HCEC 1CT (cell line): ENCODE data around the gene SPP2.

ENCODE experiments used
- DNase-seq: peaks from one replicate; pipeline ENCODE4 v3.0.0-alpha.2; 2017

Gene SPP2

GRCh38 chr2:234050455-234051135 is at the start of gene SPP2:
Gene SPP2 (plus strand): TSS chr2:234050702. CDS start chr2:234050787, 85 bp downstream.
- no peak for DNase-seq

GRCh38 chr2:234001380-234002160 is 48.9 kb upstream of the SPP2 start:
- DNase-seq, result no peak

DNA sequence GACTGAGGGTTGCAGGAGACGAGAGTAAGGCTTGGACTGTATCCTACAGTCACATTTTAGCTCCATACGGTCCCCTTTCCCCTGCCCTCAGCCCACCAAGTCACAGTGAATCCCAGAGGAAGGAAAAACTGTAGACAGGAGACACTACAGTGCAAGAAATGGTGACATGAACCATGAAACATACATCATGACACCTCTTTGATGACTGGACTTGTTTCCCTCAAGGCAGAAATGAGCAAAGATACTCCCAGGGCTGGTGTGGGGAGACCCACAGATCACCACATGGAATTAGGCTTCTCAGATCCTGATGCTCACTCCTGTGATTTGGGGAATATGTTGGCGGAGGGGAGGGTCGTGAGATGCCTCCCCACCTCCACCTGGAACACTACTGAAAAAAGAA is 48.2 kb upstream of the SPP2 start:
- DNase-seq, result no peak

DNA sequence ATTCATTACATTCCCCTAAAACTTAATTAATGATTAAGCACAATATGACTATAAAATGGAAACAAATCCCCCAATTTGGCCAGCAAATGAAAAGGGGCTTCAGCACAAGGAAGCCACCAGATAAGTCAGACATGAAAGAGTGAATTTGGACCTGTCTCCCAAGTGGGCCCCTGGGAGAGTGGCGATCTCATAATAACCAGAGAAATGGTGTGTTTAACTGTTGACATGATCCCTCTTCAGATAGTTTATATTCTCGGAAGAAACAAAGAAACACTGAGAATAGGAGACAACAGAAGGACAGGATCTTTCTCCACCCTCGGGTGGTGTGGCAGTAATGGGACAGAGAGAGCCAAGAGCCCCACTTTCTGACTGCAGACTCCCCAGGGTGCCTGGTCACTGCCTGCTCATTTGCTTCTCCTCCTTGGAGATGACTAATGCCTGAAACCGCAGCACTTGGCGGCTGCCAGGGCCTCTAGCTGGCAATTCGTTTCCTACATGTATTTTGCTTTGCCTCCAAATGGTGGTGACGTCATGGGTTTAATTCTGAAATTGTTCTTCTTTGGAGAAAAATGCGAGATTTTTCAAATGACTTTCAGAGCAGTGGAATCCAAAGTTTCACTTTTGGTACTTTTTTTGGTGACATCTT is 46.4 kb upstream of the SPP2 start:
- peak; percentile 93 for DNase-seq

DNA sequence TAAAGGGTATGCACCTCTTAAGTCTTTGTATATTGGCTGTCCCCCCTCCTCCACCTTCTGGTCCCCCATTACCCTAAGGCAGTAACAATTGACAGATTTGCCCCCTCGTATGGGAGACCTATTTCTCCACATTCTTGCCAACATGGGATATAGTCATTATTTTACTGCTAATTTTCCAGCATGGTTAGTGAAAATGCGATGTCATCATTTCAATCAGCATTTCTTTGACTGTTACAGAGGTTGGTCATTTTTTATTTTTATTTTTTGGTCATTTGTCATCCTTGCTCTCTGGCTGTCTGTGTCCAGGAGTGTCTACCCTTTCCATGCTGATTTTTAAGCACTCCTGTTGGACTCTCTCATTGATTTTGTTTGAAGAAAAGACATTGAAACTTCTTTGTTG is 45.4 kb upstream of the SPP2 start:
- DNase-seq, result no peak

- no peak for DNase-seq
Observed at GRCh38 chr2:234006501-234006900, 44.0 kb upstream of the SPP2 start.

DNA sequence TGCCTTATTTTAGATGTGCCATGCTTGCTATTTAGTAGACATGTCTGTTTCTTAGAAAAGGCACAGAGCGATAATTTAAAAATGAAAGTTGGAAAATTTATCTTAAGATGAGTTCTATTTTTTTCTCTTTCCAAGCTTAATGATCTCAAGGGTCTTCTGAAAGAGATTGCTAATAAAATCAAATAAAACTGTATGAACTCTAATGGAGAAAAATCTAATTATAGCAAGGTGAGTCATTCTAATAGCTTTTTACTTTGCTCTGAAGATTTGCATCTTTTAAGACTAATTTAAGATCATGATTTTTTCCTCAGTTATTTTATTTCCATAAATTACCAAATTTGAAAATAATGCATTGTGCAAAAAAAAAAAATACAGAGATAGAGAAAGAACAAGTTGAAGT is 36.1 kb upstream of the SPP2 start:
- no peak for DNase-seq

DNA sequence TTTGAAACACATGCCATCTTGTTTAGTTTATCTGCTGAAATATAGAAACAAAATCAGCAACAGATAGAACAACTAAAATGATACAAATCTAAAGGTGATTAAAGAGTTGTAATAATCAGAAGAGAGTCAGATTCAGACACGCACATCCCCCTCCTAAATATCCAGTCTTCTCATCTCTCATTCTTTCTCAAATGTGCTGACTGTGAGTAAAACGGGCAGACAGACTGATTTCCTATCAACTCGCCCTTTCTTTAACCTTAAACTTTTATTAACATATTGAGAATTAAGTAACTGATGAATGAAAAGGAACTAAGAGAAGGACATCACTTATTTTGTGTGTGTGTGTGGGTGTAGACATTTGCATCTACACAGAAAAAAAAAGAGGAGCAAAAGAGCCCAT is 34.6 kb upstream of the SPP2 start:
- no peak for DNase-seq

- no peak for DNase-seq
Observed at GRCh38 chr2:234019896-234020295, 30.6 kb upstream of the SPP2 start.

DNA sequence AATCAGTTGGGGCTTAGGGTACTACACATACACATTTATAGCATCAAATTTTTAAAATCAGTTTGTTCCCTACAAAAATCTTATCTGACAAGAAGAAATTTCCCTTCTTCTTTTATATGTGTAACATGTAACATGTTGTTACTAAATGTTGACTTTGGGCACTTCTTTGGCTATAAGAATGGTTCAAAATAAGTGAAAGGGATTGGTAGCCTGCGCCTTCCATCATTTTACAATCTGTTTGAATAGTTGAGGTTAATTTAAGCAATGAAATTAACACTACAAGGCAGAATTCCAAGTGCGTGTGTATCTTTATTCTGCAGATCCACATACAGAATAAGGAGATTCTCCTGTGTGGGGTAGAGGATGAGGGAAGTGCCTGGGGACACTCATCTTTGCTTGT is 30.2 kb upstream of the SPP2 start:
- no peak for DNase-seq

- no peak for DNase-seq
Observed at GRCh38 chr2:234022424-234022823, 28.1 kb upstream of the SPP2 start.

- no peak for DNase-seq
Observed at GRCh38 chr2:234024304-234024703, 26.2 kb upstream of the SPP2 start.

DNA sequence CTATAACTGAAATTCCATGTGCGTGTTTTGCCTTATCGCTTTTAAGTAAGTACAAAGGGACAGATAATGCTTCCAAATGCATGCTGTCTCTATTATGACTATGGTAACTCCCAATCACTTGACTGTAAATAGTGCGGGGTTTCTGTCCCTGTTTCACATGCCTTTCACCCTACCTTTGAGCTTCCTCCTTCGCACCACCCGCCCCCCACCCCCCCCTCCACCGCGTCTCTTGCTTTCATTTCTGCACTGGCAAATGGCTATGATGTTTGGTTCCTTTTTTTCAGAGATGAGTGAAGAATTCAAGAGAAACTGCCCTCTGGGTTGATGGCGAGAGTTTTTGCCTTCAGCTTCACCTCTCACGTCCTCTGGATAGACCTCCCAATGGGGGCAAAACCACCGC is 25.0 kb upstream of the SPP2 start:
- no peak for DNase-seq

- DNase-seq, result no peak
Observed at GRCh38 chr2:234025891-234026401, 24.6 kb upstream of the SPP2 start.

- DNase-seq, result no peak
Observed at GRCh38 chr2:234026693-234027254, 23.7 kb upstream of the SPP2 start.

- DNase-seq, result no peak
Observed at GRCh38 chr2:234027641-234028040, 22.9 kb upstream of the SPP2 start.

DNA sequence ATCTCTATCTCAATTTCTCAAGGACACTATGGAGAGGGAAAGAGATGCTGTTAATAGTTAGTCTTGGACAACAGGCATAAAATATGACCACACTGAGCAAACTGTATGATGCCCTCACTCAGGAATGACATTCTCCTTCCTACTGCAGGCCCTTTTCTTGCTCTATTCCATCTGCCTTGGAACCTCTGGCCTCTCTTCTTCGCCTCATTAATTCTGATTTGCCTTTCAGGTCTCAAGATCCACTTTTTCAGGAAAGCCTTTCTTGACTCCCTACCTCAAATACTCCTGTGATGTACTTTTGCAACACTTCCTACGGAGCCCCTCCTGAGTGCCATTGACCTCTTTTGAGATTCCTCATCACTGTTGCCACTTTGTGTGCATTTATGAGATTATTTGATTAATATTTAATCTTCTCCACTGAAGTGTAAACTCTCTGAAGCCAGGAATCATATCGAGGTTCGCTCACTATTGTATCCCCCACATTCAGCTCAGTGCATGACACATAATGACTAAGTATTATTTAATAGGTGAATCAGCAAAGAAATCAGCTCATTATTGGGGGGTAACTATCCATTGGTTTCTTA is 21.3 kb upstream of the SPP2 start:
- DNase-seq, result peak; percentile 37

GRCh38 chr2:234031207-234031606 is 19.3 kb upstream of the SPP2 start:
- DNase-seq, result peak; percentile 37

DNA sequence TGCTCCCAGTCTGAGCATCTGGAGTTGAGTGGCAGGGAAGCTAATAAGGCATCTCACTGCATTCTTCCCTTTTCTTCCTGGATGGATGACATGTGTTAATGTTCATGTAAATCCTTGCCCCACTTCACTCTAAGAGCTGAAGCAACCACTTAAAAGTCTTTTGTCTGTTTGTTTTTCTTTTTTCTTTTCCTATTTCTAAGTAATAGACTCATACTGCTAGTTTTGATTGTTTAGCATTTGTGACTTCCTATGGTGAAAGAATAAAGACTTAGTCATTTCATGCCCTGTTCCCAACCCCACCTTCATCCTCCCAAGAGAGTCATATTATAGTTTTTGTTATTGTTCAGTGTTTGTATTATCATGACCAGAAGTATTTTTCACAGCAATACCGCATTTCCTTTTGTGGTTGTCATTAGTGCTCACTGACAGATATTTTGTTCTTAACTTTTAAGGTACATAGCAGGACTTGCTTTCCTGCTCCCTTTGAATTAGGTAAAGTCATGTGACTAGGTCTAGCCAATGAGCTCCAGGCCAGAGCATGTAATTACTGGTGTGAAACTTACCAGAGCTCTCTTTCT is 18.1 kb upstream of the SPP2 start:
- DNase-seq, result peak; percentile 92

DNA sequence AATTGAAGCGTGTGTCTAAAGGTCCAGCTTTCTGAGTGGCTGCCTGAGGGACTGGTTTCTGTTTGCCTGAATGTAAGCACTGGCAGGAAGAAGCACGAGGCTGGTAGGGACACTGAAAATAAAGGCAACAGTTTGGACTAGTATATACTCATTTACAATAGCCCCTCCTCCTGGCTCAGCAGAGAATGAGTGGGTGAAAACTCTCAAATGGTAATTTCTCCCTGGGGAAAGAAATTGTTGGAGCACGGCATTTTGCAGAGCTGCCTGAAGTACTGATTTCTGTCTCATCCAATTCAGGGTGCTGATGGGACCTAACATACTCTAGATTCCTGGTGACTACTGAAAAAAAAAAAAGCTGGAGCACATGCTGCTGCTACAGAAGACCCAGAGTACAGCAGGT is 17.3 kb upstream of the SPP2 start:
- DNase-seq, result peak; percentile 7

DNA sequence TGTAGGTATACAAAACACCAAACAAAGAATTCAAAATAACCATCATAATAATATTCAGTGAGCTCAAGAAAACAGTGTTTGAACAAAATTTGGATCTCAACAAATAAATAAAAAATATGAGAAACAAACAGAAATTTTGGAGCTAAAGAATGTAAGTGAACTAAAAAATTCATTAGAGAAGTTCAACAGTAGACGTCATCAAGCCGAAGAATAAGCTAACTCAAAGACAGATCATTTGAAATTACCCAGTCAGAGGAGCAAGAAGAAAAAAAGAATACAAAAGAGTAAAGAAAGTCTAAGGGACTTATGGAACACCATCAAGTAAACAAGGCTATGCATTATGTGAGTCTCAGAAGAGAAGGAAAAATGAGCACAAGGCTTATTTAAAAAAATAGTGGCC is 16.6 kb upstream of the SPP2 start:
- no peak for DNase-seq

DNA sequence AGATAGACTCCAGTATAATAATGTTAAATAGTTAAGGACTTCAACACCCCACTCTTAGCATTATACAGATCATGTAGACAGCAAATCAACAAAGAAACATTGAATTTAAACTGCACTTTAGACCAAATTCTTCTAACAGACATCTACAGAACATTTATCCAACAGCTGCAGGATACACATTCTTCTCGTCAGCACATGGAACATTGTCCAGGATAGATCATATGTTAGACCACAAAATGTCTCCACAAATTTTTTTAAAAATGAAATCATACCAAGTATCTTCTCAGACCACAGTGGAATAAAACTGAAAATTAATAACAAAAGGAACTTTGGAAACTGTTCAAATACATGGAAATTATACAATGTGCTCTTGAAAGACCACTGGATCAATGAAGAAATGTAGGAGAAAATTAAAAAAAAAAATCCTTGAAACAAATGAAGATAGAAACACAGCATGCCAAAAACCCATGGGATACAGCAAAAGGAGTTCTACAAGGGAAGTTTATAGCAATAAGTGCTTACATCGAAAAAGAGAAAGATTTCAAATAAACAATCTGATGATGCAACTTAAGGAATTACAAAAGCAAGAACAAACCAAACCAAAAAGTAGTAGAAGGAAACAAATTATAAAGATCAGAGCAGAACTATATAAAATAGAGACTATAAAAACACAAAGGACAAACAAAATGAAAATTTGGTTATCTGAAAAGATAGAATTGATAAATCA is 12.3 kb upstream of the SPP2 start:
- peak; percentile 45 for DNase-seq
